GM12891 (cell line): ENCODE data around the gene FXYD7.

Source experiments
- PAX5 ChIP-seq: IDR thresholded peaks from 2 replicates; pipeline ENCODE4 v1.6.1; 2011; ENCODE audit warnings: low read length, moderate library complexity, mild to moderate bottlenecking; ENCODE audit not compliant: insufficient read depth, severe bottlenecking
- POLR2A ChIP-seq: IDR thresholded peaks from 2 replicates; pipeline ENCODE4 v1.6.1; 2011; ENCODE audit warnings: low read depth, low read length, control low read depth
- POLR2AphosphoS5 ChIP-seq: IDR thresholded peaks from 2 replicates; pipeline ENCODE4 v1.6.1; 2011; ENCODE audit warnings: low read depth, low read length, control low read depth
- SPI1 ChIP-seq: IDR thresholded peaks from 2 replicates; pipeline ENCODE4 v1.6.1; 2011; ENCODE audit warnings: low read depth, low read length, control low read depth
- TAF1 ChIP-seq: IDR thresholded peaks from 2 replicates; pipeline ENCODE4 v1.6.1; 2011; ENCODE audit warnings: low read depth, low read length, control low read depth

DNA sequence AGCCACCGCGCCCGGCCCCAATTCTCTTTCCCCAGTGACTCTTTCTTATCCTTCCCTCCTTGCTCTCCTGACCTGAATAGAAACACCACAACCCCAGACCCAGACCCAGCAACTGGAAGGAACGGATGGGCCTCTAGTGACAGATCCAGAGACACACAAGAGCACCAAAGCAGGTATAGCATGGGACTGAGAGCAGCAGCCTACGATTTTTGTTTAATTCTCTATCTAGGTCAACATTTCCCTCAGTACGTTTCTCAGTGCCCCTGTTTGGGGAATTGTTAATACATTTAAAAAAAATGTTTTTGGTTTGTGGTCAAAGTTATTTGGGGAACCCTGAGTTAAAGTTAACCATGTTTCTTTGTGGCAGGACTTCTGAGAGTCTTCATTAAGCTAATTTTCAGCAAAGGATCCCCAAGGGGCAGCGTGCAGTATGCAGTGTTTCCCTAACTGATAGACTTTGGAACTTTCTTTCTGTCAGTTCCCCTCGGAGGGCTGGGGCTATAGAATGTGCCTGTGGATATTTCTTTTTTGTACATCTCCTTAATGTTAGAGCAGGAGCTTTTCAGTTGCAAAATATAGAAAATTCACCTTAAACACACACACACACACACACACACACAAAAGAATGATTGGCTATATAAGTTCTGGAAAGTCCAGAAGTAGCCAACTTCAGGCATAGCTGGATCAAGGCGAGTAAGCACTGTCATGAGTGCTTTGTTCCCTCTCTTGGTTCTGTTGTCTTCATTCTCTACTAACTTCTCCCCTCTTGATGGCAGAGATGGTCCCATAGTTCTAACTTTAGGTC, 17.8 kb downstream of the FXYD7 start:
- TF ChIP-seq SPI1 (no peak), POLR2A (no peak), POLR2AphosphoS5 (no peak), TAF1 (no peak), PAX5 (no peak)
